Right cardiac atrium (tissue), 5 donors: ENCODE data around the gene CST5. TPM values are rescaled to one million over a fixed set of nuclear protein-coding genes. Genes with fewer than 3 reads are reported as not detected.
"Not testable (repeated sequence)": the region's sequence is repeated elsewhere in the genome, so short reads cannot be mapped to it uniquely, and the experiment has no call there.

Source experiments
- ATAC-seq, 2 donors: fragments of 200-7000 bp; cut with Tn5 transposase; one replicate each; pipeline versions ENCODE4 v1.8.0 to v1.9.1; 2020; ENCODE audit warnings: moderate library complexity in 2 of 2, mild to moderate bottlenecking in 1 of 2
- DNase-seq, 3 donors: peaks; one replicate each; pipeline ENCODE4 v3.0.0-alpha.2; 2020
- H3K27ac ChIP-seq: one replicate; pipeline ENCODE4 v1.5.1; 2013; ENCODE audit warnings: mild to moderate bottlenecking, low read length, control low read depth, moderate library complexity
- H3K27me3 ChIP-seq: one replicate; pipeline ENCODE4 v1.6.1; 2013; ENCODE audit not compliant: control insufficient read depth, insufficient read depth
- H3K4me1 ChIP-seq: one replicate; pipeline ENCODE4 v1.6.1; 2013; ENCODE audit warnings: low read length; ENCODE audit not compliant: control insufficient read depth, insufficient read depth
- H3K4me3 ChIP-seq: one replicate; pipeline ENCODE4 v1.5.1; 2013; ENCODE audit warnings: low read length, control low read depth
- H3K9me3 ChIP-seq: one replicate; pipeline ENCODE4 v1.6.1; 2013; ENCODE audit warnings: low read length; ENCODE audit not compliant: control insufficient read depth
- WGBS: extraction: QIAGEN DNeasy Blood & Tissue Kit; methylation state at CpG from one replicate; pipeline ENCODE4 v1.1.7; 2013; 5-methylcytosine and 5-hydroxymethylcytosine counted together
- intact Hi-C, 4 donors: fragments of 100-400 bp; cut with DNase I; formaldehyde crosslinking; loops; one replicate each; pipeline versions ENCODE4 v1.11.0 to v1.14.0; 2022 to 2023
- polyA plus RNA-seq: library from polyadenylated mRNA; stranded (reverse); fragments of 200-250 nt; gene quantifications from one replicate; pipeline ENCODE4 v1.2.3, GENCODE V29; 2013
- total RNA-seq, 4 donors: library from RNA; stranded (reverse); fragmentation: NEBNext Ultra II Directional; extraction: Animal tissue kit (Norgen Biotek cat#: 25700); gene quantifications; one replicate each; pipeline ENCODE4 v1.2.1, GENCODE V29; 2021
- donor health status: healthy with polysubstance abuse.
- donor health status: DM: no; HTN: yes; CAD: no.
- donor health status: DM: no; HTN: no; CAD: no.
- donor health status: DM: no; HTN: yes; CAD: no; lungs with severe emphysema.
- donor health status: DM: yes; HTN: yes; CAD: no.

Gene CST5
- total and polyA plus RNA-seq, 5 donors: not detected

DNA sequence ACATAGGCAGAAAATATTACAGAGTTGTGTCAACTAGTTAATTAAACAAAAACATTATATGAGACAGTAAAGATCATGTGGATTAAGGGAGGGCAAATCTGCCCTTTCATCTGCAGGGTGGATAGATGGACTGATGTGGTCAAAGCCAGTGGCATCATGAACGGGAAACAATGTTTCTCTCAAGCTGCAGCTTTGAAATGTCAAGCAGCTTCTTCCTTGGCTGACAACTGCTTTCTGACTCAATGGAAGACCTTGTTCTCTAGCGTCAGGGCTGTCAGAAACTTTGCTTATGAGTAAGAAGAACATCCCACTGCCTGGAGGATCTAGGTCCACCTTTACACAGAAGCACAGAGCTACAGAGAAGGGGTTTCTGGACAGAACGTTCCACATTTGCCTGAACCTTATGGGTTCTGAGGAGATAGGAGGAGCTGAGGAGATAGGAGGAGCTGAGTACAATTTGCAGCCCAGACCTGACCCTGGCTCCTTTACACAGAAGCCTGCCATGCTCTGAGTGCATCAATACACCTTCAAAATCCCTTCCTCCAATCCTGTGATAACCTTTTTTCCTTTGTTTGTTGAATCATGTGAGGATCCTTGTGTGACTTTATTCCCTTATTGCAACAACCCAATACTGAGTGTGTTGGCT is 6.1 kb downstream of the CST5 start:
- Histone ChIP-seq H3K4me1 (no peaks in the 10 kb centered on the region), H3K27me3 (no peaks in the 10 kb centered on the region), H3K4me3 (no peak overlapping the region), H3K9me3 (no peaks in the 10 kb centered on the region), H3K27ac (no peak overlapping the region)
- ATAC-seq: no peak
- intact Hi-C loops: no loop called here
- WGBS: 48% methylated on average over 3 of the region's 3 CpGs
- DNase-seq: no peak

DNA sequence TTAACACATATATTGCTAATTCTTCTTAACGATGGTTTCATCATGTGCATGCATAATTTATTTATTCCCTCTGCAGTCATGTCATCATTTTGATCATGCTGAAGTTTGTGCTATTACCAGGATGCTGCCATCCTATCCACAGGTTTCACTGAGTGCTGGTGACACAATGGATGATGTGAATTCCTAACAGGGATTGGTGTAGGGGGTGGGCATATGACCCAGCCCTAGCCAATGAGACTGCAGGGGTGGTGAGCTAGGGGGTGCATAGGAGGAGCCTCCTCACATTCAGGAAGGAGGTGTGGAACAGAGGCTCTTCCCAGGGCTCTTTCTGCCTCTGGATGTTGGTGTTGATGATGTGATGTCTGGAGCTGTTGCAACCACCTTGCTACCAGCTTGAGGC is 7.5 kb downstream of the CST5 start:
- Histone ChIP-seq H3K27ac (no peak overlapping the region), H3K4me3 (no peak overlapping the region), H3K27me3 (no peaks in the 10 kb centered on the region), H3K9me3 (no peaks in the 10 kb centered on the region), H3K4me1 (no peaks in the 10 kb centered on the region)
- WGBS: 93% methylated on average over 1 of the region's 1 CpG
- intact Hi-C loops: no loop called here
- DNase-seq (no peak), ATAC-seq (no peak)

DNA sequence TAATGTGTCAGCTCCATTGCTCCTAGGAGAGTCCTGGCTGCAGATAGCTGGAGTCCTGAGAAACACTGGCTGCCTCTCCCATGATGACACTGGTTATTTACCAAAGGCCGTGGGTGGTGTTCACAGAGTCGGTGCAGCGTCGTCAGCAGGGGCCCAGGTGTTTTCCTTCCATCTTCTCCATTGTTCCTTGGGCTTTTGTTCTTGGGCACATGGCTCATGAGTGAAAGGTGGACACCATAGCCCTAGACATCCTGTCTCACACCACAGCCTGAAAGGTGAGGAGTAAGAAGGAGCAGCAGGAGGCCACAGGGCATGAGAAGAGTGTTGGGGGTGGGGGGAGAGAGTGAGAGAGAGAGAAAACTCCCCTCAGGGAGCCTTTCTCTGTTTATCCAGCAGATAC is 9.1 kb downstream of the CST5 start:
- DNase-seq (no peak), ATAC-seq (no peak)
- Histone ChIP-seq H3K27me3 (no peaks in the 10 kb centered on the region), H3K9me3 (no peaks in the 10 kb centered on the region), H3K27ac (no peak overlapping the region), H3K4me1 (no peaks in the 10 kb centered on the region), H3K4me3 (no peak overlapping the region)
- intact Hi-C loops: no loop called here
- 32% methylated on average over 4 of the region's 4 CpGs for WGBS

DNA sequence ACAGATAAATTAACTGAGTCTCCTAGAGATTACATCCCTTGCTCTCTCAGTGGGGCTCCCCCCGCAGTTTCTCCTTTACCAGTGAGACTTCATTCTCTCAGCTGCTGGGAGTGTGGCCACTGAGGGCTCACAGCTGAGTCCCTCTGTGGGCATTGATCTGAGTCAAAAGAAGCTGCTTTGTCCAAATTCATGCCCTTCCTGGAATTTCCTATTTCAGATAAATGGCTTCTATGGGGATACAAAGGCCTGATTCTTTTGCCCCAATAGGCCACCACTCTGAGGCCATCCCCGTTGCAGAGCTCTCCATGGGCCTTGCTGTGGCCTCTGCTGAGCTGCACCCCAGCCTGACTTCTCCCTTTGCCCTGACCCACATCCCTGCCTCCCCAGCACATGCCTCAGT is 10.0 kb downstream of the CST5 start:
- no peak for DNase-seq
- intact Hi-C loops: no loop called here
- Histone ChIP-seq H3K4me3 (no peak overlapping the region), H3K9me3 (no peaks in the 10 kb centered on the region), H3K27ac (no peak overlapping the region), H3K4me1 (no peaks in the 10 kb centered on the region), H3K27me3 (no peaks in the 10 kb centered on the region)
- WGBS: 65% methylated on average over 2 of the region's 2 CpGs
- no peak for ATAC-seq

DNA sequence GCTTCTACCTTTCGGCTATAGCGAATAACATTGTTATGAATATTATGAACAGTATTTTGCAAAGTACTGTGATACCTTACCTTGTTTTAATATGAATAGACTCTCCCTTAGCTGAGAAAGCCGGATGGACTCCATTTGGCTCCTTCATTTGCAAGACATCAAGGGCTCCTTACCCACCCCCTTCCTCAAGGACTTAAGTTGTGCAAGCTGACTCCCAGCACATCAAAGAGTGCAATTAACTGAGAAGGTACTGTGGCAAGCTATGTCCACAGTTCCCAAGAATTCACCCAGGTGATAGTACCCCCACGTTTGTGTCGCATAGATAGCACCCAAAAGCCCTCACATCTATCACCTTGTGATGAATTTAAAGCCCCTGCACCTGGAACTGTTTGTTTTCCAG is 11.2 kb downstream of the CST5 start:
- H3K27ac ChIP-seq: no peak overlapping the region
- ATAC-seq: no peak
- no peaks in the 10 kb centered on the region for H3K4me1 ChIP-seq
- intact Hi-C loops: no loop called here
- no peaks in the 10 kb centered on the region for H3K27me3 ChIP-seq
- 50% methylated on average over 5 of the region's 5 CpGs for WGBS
- H3K9me3 ChIP-seq: no peaks in the 10 kb centered on the region
- no peak overlapping the region for H3K4me3 ChIP-seq
- no peak for DNase-seq

DNA sequence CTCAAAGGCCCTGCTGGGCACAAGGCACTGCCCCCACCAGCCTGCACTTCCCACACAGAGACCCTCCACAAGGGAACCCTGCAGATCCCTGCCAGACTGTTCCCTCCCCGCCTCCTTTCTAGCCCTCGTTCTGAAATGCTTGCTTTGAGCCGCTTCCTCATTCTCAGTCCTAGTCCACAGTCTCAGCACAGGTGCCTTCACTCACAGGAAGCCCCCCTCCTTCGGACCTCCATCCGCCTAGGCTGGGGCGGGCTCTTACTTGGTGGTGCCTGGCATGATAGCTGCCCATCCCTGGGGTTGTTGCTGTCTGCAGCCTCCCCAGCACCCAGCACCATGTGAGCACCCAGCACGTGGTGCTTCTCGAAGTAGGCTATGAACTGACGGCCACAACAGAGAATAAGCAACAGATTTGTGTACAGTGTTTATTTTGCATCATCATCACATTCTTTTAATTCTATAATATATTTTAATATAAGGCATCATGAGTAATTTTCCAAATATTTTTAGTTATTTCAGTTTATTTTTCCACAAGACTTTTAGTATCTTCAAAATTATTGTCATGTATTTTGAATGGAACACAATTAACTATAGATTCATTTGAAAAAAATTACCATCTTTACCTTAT is 12.3 kb downstream of the CST5 start:
- Histone ChIP-seq H3K9me3 (no peaks in the 10 kb centered on the region), H3K4me3 (no peak overlapping the region), H3K27me3 (no peaks in the 10 kb centered on the region), H3K27ac (no peak overlapping the region), H3K4me1 (no peaks in the 10 kb centered on the region)
- intact Hi-C loops: no loop called here
- no peak for ATAC-seq
- 50% methylated on average over 9 of the region's 9 CpGs for WGBS
- DNase-seq: no peak

DNA sequence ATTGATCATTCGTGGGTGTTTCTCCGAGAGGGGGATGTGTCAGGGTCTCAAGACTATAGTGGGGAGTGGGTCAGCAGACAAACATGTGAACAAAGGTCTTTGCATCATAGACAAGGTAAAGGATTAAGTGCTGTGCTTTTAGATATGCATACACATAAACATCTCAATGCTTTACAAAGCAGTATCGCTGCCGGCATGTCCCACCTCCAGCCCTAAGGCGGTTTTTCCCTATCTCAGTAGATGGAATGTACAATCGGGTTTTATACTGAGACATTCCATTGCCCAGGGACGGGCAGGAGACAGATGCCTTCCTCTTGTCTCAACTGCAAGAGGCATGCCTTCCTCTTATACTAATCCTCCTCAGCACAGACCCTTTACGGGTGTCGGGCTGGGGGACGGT is 18.8 kb downstream of the CST5 start:
- H3K9me3 ChIP-seq, H3K4me1 ChIP-seq, ATAC-seq, H3K27me3 ChIP-seq, H3K4me3 ChIP-seq, H3K27ac ChIP-seq, intact Hi-C loops, DNase-seq: not testable (repeated sequence)
- WGBS: 38% methylated on average over 9 of the region's 10 CpGs

DNA sequence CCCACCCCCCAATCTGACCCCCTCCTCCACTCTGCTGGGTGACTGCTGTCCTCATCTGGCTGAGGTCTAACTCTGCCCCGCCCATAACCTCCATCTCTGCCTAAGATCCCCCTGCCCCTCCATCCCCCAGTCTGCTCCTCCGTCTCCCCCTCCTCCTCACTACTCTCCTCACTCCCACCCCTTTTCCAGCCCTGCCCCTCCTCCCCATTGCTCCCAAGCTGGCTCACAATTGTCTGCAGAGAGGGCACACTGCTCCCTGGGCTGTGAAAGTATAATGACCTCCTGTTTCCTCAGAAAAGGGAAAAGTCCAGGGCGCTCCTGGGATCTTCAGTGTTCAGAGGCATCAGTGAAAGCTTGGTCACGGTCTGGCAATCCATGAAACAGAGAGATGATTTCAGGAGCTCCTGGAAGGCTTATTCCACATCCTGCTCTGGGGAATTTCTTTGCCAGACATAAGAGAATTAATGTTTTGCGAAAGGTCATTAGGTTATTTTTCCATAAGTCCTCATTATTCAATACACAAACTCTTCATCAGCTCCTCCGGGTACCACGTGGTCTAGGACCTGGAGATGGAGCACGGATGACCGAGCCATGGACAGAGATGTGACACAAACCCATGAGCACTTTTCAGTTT is 21.5 kb downstream of the CST5 start:
- WGBS: 53% methylated on average over 9 of the region's 9 CpGs
- H3K27ac ChIP-seq: no peak overlapping the region

DNA sequence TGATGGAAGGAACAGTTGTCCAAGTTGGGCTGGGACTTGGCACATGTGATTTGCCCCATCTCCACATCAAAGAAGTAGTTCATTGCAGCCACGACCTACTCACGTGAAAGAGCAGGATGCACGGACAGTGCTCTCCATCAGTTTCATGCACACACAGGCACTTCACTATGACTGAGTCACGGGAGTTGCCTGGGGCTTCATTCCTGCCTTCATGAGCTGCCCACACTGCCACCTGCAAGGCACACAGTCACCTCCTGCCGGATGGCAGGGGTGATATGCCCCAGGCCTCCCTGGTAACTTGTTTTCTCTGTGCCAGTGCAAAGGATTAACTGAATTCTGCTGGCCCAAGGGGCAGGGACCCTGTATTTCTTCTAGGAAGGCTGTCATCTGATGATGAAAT is 22.8 kb downstream of the CST5 start:
- WGBS: 78% methylated on average over 5 of the region's 5 CpGs
- no peaks in the 10 kb centered on the region for H3K9me3 ChIP-seq
- H3K4me3 ChIP-seq: no peak overlapping the region
- H3K4me1 ChIP-seq: no peaks in the 10 kb centered on the region
- ATAC-seq (no peak), DNase-seq (no peak)
- H3K27me3 ChIP-seq: no peaks in the 10 kb centered on the region
- intact Hi-C loops: no loop called here
- H3K27ac ChIP-seq: no peak overlapping the region

More for the DNA sequence above, 21.5 kb downstream of the CST5 start:
- no peak for DNase-seq
- no peaks in the 10 kb centered on the region for H3K4me1 ChIP-seq
- H3K27me3 ChIP-seq: no peaks in the 10 kb centered on the region
- H3K4me3 ChIP-seq: no peak overlapping the region
- intact Hi-C loops: no loop called here
- no peak for ATAC-seq
- H3K9me3 ChIP-seq: no peaks in the 10 kb centered on the region

DNA sequence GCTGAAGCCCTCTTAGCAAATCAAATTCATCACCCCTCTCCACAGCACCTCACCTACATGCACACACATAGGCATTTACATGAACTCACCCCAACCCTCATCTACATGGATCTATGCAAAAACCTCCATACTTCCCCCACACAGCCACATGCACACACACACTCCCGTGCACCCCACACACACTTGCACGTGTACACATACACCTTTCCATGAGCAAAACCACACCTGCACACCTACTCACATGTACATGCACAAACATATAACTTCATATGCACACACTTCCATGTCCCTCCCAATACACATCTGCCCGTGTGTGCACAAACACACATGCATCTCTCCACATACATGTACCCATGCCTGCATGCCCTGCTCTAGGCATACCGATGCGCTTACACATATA is 23.3 kb downstream of the CST5 start:
- intact Hi-C loops: no loop called here

DNA sequence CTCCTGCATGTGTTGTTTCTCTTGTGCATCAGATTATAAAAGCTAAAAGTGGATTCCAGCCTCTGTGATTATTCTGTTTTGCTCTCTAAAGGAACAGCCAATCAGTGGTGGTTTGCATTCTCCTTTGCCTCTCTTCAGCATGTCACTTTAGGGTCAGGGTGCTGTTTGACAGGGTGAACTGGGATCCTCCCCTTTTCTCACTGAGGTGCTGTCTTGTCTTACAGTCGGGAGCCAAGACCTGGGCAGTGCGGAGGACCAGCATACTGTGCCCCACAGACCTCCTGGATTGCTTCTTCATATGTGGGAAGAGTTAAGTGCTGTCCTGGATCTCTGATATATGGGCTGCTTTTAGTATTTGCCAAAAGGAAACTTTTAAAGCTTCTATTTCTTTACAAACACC is 37.9 kb downstream of the CST5 start:
- no peaks in the 10 kb centered on the region for H3K27me3 ChIP-seq
- ATAC-seq: no peak
- no peaks in the 10 kb centered on the region for H3K4me1 ChIP-seq

More for the DNA sequence above, 23.3 kb downstream of the CST5 start:
- 90% methylated on average over 5 of the region's 5 CpGs for WGBS
- Histone ChIP-seq H3K27ac (no peak overlapping the region), H3K9me3 (no peaks in the 10 kb centered on the region), H3K4me1 (no peaks in the 10 kb centered on the region), H3K4me3 (no peak overlapping the region), H3K27me3 (no peaks in the 10 kb centered on the region)
- ATAC-seq: no peak
- no peak for DNase-seq

More for the DNA sequence above, 37.9 kb downstream of the CST5 start:
- no peak for DNase-seq
- intact Hi-C loops: no loop called here
- Histone ChIP-seq H3K27ac (no peak overlapping the region), H3K9me3 (no peaks in the 10 kb centered on the region), H3K4me3 (no peak overlapping the region)
- WGBS: 52% methylated on average over 2 of the region's 2 CpGs
